Epithelial cell of prostate (primary cell): ENCODE results near the gene DGKG.
A peak's percentile ranks its signal among the peaks of the same experiment; 100 is the strongest.

Source experiments
- DNase-seq: peaks from one replicate; pipeline ENCODE4 v3.0.0-alpha.2; 2011; ENCODE audit warnings: low read depth, low spot score
- H3K27ac ChIP-seq: fragments of 450-650 bp; 2 replicates; pipeline ENCODE4 v1.5.1; 2017; ENCODE audit warnings: mild to moderate bottlenecking

The DGKG gene

DNA sequence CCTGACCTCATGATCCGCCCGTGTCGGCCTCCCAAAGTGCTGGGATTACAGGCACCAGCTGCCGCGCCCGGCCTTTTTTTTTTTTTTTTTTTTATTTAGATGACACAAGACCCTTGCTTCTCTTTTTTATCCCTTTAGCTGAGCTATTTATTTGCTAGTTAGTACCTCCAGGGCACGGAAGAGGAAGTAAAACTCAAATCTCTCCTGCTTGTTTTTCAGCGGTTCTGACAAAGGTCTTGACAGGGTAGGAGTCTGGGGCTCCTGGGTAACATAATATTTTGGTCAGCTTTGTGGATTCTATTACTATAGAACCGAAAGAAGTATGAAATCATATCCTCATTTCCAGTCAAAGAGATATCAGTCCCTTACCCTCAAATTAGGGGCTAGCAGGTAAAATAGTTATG, 209.1 kb downstream of the DGKG start:
- H3K27ac ChIP-seq, result no peak overlapping the region
- no peak for DNase-seq

DNA sequence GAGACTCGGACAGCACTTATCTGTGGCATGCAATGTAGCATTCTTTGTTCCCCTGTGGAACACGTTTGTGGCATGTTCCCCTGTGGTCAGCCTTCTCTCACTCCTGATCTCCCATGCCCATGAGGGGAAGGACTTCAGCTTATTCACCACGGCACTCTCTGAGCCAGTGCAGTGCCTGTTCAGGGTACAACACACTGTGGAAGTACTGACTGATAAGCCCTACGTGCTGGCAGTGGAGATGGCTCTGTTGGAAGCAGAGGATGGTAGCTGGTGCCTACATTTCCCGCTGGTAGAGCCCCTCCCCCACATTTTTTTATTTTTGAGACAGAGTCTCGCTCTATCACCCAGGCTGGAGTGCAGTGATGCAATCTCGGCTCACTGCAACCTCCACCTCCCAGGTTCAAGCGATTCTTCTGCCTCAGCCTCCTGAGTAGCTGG, 209.7 kb downstream of the DGKG start:
- DNase-seq, result no peak
- H3K27ac ChIP-seq, result no peak overlapping the region

DNA sequence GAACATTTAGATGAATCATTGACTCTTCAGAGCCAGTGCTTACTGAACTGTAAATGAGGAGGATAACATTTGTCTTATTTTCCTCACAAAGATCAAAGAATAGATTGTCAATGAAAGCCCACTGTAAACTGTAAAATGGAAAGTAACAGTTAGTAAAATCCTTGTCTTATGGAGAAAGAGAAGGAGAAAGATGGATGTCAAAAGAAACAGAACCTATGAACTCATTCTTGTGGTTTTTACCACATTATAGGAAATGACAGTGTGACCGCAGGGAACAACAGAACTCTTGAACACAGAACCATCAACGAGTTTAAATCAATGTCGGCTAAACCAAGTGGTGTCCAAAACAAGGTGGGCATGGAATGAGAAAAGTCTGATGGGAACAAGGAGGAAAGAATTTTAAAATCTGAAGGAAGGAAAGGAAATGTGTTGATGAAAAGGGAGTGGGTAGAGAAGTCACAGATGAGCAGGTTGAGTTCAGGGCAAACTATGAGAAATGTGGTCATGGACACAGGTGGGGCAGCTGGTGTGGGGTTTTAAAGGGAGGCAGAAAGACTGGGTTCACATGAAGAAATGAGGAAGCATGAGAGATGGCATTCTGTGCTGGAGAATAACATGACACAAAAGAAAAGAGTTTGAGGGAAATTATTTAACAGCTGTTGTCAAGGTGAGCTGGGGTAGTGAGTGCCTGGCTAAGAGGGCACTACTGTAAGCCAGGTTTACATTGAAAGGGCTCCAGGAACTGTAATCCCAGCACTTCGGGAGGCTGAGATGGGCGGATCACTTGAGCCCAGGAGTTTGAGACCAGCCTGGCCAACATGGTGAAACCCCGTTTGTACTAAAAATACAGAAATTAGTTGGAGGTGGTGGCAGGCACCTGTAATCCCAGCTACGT, 210.7 kb downstream of the DGKG start:
- H3K27ac ChIP-seq, result no peak overlapping the region
- no peak for DNase-seq

DNA sequence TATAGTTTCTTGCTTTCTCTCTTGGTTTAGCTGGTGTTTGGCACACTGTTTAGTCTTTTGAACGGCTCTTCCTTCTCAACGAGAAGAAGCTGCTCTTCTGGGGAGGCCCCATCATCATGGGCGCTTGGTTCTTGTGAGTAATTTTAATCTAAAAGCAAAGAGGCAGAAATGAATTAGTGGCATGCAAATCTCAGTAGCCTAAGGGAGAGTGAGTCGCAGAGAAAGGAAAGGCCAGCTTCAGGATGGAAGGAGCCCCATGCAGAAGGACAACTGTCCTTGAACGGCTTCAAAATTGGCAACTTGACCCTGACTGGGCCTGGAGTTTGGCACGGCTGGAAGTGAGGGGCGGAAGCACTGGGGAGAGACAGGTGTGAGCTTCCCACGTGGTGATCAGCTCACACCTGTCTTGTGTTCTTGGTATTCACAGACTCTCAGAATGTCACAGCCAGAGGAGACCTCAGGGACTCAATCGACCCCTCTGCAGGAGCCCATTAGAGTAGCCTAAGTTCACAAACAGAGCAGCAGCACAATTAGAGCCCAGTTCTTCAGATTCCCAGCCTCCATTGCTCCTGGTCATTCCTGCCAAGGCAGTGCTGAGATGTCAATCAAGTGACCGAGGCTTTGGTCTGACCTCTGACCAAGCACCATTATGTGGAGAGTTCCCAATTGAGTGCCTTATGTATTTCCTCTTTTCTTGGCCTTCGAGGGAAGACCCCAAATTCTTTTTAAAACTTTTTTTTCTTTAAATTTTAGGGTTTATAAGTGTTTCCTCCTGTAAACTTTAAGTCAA, 211.8 kb downstream of the DGKG start:
- H3K27ac ChIP-seq, result no peak overlapping the region

DNA sequence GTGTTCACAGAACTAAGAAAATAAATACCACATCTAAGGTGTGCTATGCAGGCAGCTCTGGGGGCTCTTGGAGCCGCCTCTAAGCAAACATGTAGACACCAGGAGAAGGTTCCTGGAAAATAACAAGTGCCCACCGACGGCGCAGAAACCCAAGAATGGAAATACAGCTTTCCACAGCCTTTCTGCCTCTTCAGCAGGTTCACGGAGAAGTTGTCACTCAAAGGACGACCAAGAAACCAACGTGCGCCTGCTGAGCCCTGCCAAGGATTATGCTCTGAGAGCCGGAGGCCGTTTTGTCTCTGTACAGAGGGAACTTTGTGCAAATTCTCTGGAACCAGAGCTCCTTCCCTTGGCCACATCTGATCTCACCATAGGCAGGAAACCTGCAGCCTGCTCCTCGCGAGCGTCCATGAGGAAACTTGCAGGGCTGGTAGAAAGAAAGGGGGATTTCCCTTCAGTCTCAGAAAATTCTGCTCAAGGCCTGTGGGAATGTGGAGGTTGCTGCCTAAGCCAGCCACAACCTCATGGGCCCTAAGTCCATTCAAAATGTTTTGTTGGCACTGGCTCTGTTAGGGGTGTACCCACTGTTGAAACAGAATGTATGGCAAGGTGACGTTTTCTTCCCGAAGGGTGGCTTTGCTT, 212.6 kb downstream of the DGKG start:
- no peak for DNase-seq
- no peak overlapping the region for H3K27ac ChIP-seq

More for the DNA sequence above, 211.8 kb downstream of the DGKG start:
- no peak for DNase-seq

DNA sequence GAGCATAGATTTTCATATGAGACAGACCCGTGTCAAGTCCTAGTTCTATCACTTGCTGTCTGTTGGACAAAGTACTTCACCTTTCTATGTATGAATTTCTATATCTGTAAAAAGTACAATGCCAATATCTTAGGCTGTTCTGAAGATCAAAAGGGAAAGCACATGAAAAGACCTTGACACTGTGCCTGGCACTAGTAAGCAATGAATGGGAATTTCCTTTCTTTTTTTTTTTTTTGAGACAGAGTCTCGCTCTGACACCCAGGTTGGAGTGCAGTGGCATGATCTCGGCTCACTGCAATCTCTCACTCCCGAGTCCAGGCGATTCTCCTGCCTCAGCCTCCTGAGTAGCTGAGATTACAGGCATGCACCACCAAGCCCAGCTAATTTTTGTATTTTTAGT, 217.8 kb downstream of the DGKG start:
- DNase-seq, result no peak
- H3K27ac ChIP-seq, result no peak overlapping the region

DNA sequence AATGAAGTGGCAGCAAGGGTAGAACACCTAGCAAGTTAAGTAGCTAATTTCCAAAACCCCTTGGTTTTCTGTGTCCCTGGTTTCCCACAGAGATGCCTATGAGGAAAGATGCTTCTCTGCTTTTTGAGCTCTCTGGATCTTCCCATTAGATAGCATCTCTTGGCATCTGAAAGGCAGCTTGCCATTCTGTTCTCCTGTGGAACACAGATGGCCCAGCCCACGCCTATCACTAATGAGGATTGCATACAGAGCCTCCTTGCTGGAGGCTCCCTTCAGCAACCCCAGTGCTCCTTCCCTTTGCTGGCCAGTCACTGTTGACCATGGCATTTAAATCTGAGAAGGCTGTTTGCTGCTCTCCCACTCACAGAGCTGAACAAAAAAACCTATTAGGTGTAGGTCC, 218.8 kb downstream of the DGKG start:
- DNase-seq, result no peak
- no peak overlapping the region for H3K27ac ChIP-seq

DNA sequence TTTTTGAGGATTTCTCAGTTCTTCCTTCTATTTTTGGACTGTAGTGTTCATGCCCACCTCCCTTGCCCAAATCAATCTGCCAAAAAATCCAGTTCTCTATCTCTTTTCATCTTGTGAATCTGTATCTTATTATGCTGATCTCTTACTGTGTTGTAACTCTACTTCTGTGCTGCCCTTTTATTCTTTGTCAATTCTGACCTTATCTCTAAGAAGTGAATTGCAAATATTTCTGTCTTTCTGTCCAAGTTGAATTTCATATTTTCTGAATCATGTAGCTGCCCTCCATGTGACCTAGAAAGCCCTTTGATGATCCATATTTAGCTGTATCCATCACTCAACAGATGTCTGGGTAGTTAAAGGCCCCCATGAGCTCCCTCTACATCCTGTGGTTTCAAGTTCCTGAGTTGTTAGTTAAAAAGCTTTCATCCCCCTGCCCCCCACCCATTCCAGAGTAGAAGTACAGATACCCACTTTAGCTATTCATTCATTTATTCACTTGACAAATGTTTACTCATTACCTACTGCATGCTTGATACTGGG, 219.6 kb downstream of the DGKG start:
- H3K27ac ChIP-seq, result no peak overlapping the region
- DNase-seq, result no peak

DNA sequence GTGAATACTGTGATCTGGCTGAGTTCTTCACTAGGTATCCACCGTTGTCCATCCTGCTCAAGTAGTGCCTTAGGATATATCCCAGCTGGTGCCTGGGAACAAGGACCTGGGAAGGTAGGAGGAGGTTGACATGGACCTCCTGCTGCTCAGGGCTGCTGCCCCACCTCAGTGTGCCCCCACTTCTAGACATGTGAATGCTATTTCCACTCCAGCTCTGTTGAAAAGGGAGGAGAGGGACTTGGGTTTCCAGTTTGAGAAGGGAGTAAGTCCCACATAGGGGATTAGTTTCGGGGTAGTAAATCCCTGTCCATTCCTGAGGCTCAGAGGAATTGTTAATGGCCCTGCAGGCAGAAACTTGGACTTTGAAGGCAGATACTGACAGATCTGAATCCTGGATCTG, 220.2 kb downstream of the DGKG start:
- no peak for DNase-seq
- H3K27ac ChIP-seq, result no peak overlapping the region

DNA sequence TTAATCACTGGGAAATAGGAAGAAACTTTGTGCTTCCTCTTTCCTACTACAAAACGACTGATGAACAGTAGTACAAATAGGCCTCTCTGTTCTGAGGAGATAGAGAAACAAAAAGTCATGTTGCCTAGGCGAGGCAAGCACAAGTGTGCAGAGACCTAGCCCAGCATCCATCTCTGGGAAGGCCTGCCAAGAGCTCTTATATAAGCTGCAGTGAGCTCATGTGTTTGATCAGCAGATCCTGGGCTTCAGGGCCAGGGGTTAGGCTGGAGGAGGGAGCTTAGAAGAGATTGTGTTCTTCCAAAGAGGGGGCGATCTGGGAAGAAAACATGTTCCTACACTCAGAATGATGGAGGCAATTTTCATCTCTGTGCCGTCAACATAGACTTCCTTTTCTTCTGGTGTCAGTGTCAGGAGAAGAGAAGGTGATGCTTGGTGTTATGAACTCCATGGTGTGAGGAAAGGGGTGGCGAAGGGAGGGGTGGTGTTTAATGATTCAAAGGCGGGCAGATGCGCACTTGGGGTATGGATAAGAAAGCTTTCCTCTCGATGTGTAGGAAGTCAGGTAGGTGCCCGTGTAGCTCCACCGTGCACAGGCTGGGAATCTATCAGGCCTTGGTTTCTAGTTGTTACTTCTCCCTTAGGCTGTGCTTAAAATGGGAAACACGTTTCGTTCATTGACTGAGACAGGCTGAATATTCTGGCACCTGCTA, 223.6 kb downstream of the DGKG start:
- no peak overlapping the region for H3K27ac ChIP-seq

DNA sequence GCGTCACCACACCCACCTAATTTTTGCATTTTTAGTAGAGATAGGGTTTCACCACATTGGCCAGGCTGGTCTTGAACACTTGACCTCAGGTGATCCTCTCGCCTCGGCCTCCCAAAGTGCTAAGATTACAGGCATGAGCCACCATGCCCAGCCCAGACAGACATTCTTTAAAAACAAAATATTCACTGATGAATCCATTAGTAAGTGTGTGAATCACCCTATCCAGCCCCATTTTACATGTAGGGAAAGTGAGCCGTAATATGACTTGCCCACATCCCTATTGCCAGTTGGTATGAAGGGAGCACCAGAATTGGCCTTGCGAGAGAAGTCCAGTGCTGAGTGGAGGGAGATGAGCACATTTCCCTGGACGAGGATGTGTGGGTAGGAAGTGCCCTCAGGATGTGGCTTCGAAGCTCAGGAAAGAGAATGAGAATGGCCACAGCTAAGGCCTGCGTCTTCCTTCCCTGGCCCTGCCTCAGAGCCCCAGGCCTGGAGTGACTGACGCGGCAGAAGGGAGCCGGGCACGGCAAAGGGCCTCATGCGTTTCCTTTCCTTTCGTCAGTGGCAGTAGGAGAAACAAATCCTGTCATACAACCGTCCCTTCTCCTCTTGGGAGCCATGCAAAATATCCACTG, 224.9 kb downstream of the DGKG start:
- DNase-seq, result no peak
- no peak overlapping the region for H3K27ac ChIP-seq

More for the DNA sequence above, 223.6 kb downstream of the DGKG start:
- DNase-seq, result no peak

DNA sequence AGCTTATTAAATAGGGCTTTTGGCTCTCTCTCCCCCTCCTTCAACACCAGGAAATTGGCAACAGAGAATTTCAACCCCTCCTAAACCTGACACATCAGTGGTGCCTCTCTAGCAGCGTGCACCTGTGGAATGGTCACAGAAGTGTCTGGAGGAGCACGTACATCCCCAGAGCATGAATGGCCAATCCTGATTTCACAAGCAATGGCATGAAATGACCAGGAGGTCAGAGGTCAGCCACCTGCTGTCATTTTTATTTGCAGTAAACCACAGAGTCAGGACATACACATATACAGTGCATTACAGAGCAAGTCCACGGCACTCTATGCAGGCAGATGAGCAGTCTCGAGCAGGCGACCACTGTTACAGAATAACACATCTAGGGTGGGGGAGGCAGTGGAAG, 228.1 kb downstream of the DGKG start:
- no peak overlapping the region for H3K27ac ChIP-seq
- no peak for DNase-seq

DNA sequence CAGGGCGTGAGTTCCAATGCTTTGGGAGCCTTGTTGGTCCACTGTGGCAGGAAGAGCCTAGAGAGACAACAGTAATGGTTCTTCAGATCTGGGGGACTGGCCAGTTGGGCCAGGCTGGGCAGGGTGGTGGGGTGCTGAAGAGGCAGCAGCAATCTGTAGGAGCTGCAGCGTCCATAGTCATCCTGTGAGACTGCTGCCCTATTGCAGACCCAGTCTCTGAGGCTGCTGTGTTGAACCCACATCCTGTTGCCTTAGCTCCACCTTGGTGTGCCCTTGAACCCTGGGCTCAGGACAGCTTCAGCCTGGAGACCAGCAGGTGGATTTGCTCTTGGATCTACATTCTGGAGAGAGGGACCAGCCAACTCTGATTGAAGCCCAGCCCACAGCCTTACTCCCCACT, 229.5 kb downstream of the DGKG start:
- no peak for DNase-seq
- no peak overlapping the region for H3K27ac ChIP-seq

DNA sequence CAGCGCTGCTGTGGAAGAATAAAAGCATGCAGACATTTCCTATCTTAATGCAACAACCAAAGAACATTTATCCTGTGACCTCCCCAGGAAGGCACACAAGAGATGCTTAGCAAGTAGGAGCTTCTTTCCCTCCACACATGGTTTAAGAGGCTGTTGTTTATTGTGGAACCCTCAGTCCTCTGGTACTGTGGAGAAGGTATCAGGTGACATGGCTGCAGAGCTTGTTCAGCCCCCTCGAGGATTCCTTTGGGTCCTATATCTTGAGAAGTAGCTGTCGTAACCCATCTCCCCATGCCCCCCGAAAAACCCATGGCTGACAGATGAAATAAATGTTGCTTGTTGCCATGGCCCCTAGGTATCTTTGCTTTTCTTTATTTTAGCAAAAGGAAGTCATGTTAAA, 232.8 kb downstream of the DGKG start:
- DNase-seq, result no peak
- no peak overlapping the region for H3K27ac ChIP-seq

DNA sequence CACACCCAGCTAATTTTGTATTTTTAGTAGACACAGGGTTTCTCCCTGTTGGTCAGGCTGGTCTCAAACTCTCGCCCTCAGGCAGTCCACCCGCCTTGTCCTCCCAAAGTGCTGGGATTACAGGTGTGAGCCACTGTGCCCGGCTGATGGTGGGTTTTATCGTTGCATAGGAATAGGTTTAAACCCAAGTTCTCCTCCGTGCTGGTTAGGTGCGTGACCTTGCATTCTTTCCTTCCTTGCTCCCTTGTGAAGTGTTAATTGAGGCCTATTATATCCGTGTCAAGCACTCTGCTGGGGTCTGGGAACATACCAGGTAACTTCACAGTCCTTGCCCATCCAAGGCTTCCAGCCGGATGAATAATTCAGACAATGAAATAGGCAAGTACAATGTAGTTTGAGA, 233.9 kb downstream of the DGKG start:
- H3K27ac ChIP-seq, result no peak overlapping the region
- DNase-seq, result no peak

DNA sequence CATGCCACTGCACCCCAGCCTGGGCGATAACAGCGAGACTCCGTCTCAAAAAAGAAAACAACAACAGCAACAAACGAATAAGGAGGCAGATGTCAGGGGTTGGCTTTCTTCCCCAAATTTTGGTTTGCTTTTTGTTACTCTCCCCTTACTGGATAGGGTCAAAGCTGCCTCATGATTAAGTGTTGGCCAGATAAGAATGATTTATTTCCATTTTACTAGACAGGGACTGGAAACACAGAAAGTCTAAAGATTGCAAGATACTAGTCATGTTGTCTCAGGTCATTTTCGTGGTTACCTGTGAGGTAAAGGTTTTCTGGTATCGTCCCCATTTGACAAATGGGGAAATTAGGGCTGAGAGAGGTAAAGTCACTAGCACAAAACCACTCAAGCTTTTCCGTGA, 234.6 kb downstream of the DGKG start:
- H3K27ac ChIP-seq, result no peak overlapping the region
- DNase-seq, result no peak

DNA sequence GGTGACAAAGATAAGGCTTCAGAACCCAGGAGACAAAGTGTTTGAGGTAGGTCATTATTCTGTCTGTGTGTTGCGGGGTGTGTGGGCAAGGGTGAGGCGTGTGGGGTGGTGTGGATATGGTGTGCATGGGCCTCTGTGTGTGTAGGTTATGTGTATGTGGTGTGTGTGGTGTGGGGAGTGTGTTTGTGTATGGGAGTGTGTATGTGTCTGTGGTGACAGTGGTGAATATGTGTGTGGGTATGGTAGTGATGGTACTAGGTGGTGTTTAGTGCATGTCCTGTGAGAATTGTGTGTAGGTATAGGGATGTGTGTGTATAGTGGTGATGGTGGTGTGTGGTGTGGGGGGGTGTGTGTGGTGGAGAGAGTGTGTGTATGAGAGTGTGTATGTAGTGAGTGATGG, 236.9 kb downstream of the DGKG start:
- DNase-seq, result no peak
- no peak overlapping the region for H3K27ac ChIP-seq

DNA sequence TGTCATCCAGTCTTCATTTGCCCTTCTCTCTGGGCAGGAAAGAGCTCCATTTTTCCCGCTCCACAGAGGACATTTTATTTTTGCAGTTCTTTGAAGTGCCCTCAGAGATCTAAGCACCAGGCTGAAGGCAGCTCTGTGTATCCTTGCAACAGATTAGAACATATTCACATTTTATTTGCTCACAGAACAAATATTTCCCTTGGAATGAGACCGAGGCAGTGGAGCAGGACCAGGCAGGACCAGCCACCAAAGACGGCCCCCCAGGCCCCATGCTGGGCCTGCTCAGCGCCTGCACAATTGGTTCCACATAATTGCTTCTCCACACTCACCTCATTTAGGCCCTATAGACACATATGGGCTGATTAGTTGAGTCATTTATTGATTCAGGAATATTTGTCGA, 237.4 kb downstream of the DGKG start:
- H3K27ac ChIP-seq, result no peak overlapping the region
- DNase-seq, result no peak

DNA sequence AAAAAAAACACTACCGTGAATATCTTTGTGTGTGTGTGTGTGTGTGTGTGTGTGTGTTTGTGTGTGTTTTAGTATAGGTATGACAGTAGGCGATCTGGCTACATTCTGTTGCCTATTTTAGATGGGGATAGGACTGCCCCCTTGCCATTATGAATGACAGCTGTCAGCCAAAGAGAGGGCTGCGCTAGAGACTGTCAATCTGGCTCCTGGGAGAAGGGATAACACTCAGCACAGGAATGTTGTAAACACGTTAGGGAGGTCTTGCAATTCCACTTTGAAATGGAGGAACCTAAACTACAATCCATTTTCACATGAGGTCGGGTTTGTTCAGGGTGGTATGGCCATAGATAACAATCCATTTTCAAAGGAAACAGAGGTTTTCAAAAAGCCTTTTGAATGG, 239.0 kb downstream of the DGKG start:
- DNase-seq, result no peak
- H3K27ac ChIP-seq, result no peak overlapping the region

DNA sequence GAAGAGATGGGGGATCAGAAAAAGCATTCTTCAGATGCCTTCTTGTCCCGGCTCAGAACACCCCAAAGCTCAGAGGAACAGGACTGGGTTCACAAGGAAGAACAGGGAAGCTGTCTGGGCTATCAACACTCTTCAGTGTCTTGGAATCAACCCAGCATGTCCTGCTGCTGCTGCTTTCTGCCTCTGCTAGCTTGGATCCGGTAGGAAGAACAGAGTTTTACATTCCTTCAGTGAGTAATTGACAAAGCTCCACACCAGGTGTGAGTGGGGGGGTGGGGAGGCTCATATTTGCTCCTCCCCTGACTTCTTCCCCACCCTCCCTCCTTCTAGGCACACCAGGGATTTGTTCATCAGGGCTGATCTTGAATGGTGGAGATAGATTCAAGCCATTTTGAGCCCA, 240.1 kb downstream of the DGKG start:
- no peak for DNase-seq
- H3K27ac ChIP-seq, result peak overlapping the region; percentile 29
